Mucosa of descending colon (tissue), 3 donors: ENCODE results near the gene CYTIP. TPM values are rescaled to one million over a fixed set of nuclear protein-coding genes. Genes with fewer than 3 reads are reported as not detected.

Experiments
- ATAC-seq: fragments of 200-7000 bp; cut with Tn5 transposase; one replicate; pipeline ENCODE4 v1.9.1; 2020; ENCODE audit warnings: mild to moderate bottlenecking, moderate library complexity
- DNase-seq, 3 donors: peaks; one replicate each; pipeline ENCODE4 v3.0.0-alpha.2; 2020
- H3K36me3 ChIP-seq: fragments of 200-600 bp; one replicate; pipeline ENCODE4 v1.8.0; 2021; ENCODE audit warnings: low read depth, mild to moderate bottlenecking
- H3K4me1 ChIP-seq: fragments of 200-600 bp; one replicate; pipeline ENCODE4 v1.8.0; 2021; ENCODE audit warnings: low read depth, mild to moderate bottlenecking
- H3K4me3 ChIP-seq: fragments of 200-600 bp; one replicate; pipeline ENCODE4 v1.8.0; 2021; ENCODE audit warnings: mild to moderate bottlenecking
- H3K9me3 ChIP-seq: fragments of 200-600 bp; one replicate; pipeline ENCODE4 v1.8.0; 2021; ENCODE audit warnings: mild to moderate bottlenecking
- intact Hi-C, 2 donors: fragments of 100-400 bp; cut with DNase I in 1 of 2; cut with micrococcal nuclease in 1 of 2; formaldehyde crosslinking; loops; one replicate each; pipeline versions ENCODE4 v1.11.0 to v1.11.1; 2022; cut with DNase I, micrococcal nuclease
- total RNA-seq, 3 donors: library from RNA; stranded (reverse); fragmentation: NEBNext Ultra II Directional in 2 of 3; extraction: Animal tissue kit (Norgen Biotek cat#: 25700) in 2 of 3; gene quantifications; one replicate each; pipeline versions ENCODE4 v1.2.1 to v1.2.4, GENCODE V29; 2021 to 2023
- TF ChIP-seq, protein P1 (sequence below): fragments of 200-600 bp; IDR thresholded peaks from one replicate; pipeline ENCODE4 v1.8.0; 2022; ENCODE audit warnings: antibody characterized with exemption, mild to moderate bottlenecking
- donor health status: DM: no; HTN: no; CAD: no; lungs with moderate emphysema.
- donor health status: DM: no; HTN: no; CAD: no.
- donor health status: DM: no; HTN: yes; CAD: no.

CYTIP gene
- total RNA-seq, 3 donors from 2014 or later: 4.7 to 11.5 (median 5.8) TPM

DNA sequence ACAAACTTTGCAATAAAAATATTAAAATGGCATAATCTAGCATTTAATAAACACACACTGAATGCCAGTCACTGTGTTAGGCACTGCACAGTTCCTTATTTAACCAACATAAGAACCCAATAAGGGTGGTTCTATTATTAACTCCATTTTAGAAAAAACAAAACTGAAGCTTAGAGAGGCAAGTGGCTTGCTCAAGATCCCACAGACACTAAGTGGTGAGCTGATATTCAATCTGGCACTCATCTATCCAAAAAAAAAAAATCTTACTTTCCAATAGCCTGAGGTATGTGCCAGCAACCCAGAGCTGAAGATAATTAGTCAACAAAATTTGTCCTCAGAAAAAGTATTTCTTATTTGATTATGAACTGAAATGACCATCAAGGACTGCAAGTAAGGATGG lies 799 bp downstream of the CYTIP start:
- no peaks in the 10 kb centered on the region for H3K9me3 ChIP-seq
- DNase-seq (no peak), ATAC-seq (no peak)
- TF ChIP-seq, protein P1, sequence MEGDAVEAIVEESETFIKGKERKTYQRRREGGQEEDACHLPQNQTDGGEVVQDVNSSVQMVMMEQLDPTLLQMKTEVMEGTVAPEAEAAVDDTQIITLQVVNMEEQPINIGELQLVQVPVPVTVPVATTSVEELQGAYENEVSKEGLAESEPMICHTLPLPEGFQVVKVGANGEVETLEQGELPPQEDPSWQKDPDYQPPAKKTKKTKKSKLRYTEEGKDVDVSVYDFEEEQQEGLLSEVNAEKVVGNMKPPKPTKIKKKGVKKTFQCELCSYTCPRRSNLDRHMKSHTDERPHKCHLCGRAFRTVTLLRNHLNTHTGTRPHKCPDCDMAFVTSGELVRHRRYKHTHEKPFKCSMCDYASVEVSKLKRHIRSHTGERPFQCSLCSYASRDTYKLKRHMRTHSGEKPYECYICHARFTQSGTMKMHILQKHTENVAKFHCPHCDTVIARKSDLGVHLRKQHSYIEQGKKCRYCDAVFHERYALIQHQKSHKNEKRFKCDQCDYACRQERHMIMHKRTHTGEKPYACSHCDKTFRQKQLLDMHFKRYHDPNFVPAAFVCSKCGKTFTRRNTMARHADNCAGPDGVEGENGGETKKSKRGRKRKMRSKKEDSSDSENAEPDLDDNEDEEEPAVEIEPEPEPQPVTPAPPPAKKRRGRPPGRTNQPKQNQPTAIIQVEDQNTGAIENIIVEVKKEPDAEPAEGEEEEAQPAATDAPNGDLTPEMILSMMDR: no peak
- H3K4me1 ChIP-seq: peaks cover 15% of the 10 kb centered on the region
- peak overlapping the region; percentile 12 for H3K4me3 ChIP-seq
- no peaks in the 10 kb centered on the region for H3K36me3 ChIP-seq
- intact Hi-C loops: no loop called here

DNA sequence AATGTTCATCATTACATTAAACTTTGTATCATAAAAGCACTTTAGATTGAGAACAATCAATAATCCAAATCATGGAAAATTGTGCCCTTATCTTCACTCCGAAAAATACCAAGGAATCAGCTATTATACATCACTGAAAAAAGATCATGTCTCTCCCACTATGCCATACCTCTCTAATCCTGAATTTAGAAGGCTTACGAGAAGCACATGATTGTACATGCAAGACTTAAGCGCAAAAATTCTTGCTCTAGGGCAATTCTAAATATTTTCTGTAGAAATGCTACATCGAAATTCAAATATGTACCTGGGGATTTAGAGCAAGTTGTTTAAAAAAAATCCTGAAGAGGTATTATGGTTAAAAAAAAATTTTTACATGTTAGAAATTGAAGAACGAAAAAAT lies 1.3 kb downstream of the CYTIP start:
- intact Hi-C loops: no loop called here
- Histone ChIP-seq H3K4me3 (no peak overlapping the region), H3K4me1 (peaks cover 15% of the 10 kb centered on the region), H3K36me3 (no peaks in the 10 kb centered on the region), H3K9me3 (no peaks in the 10 kb centered on the region)
- TF ChIP-seq, protein P1: no peak
- DNase-seq: no peak
- no peak for ATAC-seq

DNA sequence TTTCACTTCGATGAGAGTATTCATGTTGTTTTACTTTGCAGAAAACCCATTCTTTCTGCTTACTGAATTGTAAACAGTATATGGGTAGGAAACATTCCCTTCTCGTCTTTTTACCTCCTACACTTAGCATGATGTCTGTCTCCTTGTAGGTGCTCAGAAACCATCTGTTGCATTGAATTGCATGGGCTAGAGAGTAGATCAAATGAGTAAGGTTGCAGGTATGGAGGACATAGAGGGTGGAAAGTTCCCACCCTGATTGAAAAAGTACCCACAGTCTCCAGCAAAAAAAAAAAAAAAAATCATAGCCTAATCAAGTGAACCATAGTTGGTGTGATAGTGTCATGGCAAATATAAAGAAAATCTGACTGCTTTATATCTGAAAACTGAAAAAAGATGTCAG lies 1.7 kb downstream of the CYTIP start:
- H3K4me1 ChIP-seq: peaks cover 15% of the 10 kb centered on the region
- no peak for ATAC-seq
- H3K4me3 ChIP-seq: peak overlapping the region; percentile 9
- intact Hi-C loops: no loop called here
- H3K9me3 ChIP-seq: no peaks in the 10 kb centered on the region
- no peak for DNase-seq
- TF ChIP-seq, protein P1: no peak
- H3K36me3 ChIP-seq: no peaks in the 10 kb centered on the region

DNA sequence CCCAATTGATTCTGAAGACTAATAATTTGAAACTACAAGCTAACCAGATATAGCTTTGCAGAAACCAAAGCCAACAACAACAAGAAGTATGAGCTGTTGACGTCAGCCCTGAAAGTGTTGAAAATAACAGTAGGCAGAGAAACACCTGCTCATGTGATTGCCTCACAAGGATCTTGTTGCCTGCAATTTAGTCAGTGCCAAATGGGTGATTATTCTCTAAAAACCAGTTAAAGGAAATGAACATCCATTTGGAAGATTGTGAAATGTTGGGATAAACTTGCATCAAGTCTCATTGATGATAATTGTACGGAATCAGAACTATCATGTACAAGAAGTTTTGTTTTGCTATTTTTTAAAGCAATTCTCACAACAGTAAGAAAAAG lies 2.8 kb downstream of the CYTIP start:
- peak in 1 of 3 donors; percentile 52 for DNase-seq
- Histone ChIP-seq H3K9me3 (no peaks in the 10 kb centered on the region), H3K4me1 (peaks cover 15% of the 10 kb centered on the region), H3K36me3 (no peaks in the 10 kb centered on the region), H3K4me3 (no peak overlapping the region)
- ATAC-seq: peak; percentile 44
- TF ChIP-seq, protein P1: no peak
- intact Hi-C loops: no loop called here

DNA sequence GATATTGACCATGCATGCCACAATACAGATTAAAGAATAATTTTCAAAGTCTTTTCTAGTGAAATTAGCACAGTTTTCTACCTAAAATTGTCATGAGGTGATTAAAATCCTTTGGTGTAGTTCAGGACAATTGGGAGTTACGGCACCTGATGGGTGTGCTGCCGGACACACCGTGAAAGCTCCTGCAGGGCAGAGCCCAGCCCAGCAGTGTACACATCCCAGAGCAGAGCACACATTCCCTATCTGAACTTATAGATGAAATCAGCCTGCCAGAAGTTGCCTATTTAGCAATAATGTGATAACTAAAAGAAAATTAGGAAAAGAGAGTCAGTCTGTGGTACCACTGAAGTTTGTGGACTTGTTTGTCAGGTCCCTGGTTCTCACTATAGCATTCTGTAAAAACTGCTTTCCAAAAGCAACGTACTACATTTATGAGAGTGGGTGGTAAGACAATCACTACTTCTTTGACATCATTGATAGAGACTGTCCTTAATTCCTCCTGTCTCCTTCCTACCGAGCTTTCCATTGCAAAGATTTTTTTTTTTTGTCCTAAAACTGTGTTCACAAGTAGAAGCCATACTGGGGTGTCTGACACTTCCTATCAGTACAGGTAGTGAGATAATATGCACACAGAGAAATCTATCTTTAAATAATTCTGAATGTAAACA lies 3.4 kb downstream of the CYTIP start:
- TF ChIP-seq, protein P1: no peak
- H3K36me3 ChIP-seq: no peaks in the 10 kb centered on the region
- no peak overlapping the region for H3K4me3 ChIP-seq
- H3K9me3 ChIP-seq: no peaks in the 10 kb centered on the region
- DNase-seq (peak; percentile 56 to 70 (median 57)), ATAC-seq (peak; percentile 76)
- intact Hi-C loops: no loop called here
- H3K4me1 ChIP-seq: peaks cover 15% of the 10 kb centered on the region

DNA sequence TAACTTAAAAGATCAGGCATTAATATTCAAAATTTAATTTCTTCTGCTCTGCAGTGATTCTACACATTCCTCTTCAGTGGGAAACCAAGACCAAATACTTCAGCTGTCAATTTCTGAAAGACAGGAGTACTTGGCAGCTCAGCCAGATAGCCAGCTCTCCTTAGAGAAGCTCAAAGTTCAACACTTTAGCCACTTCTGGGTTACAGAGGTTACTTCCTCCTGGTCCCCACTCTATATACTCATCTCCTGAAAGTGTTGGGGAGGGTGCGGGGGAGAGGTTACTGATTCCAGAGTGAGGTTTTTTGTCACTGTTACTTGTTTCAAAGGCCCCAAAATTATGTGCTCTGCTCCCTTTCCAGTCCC lies 4.1 kb downstream of the CYTIP start:
- DNase-seq: peak in 1 of 3 donors; percentile 52
- Histone ChIP-seq H3K36me3 (no peaks in the 10 kb centered on the region), H3K4me1 (peaks cover 15% of the 10 kb centered on the region), H3K9me3 (no peaks in the 10 kb centered on the region), H3K4me3 (peak overlapping the region; percentile 3)
- TF ChIP-seq, protein P1: no peak
- intact Hi-C loops: no loop called here
- ATAC-seq: peak; percentile 79
